ENCODE results near the gene SMC4.

The SMC4 gene

GRCh38 chr3:160480931-160481330 is 81.5 kb downstream of the SMC4 start:
- no peak for DNase-seq

DNA sequence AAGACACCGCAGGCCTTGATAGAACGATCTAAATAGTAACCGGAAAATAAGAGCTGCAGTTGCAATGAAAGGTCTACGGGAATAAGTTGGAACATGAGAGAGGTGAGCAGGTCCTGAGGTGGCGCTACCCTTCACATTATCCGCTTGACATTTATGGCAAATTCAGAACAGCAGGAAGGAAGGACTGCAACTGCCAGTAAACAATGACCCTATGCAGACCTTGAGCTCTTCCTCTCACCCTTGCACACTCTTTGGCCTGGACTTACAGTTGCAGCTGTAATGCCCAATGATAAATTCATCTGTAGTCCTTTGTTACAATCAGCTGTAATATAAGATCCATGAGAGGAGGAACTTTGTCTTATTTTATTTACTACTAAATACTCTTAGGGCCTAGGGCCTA is 82.4 kb downstream of the SMC4 start:
- no peak for DNase-seq

DNA sequence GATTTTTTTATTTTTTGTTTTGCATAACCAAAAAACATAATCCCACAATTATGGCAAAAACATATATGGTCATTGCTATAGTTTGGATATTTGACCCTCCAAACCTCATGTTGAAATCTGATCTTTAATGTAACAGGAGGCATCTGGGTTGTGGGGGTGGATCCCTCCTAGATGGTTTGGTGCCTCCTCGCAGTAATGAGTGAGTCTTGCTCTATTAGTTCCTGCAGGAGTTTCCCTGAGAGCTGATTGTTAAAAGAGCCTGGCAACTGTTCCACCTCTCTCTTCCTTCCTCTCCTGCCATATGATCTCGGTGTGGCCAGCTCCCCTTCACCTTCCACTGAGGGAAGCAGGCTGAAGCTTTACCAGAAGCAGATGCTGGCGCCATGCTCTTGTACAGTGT is 83.3 kb downstream of the SMC4 start:
- no peak for DNase-seq
